Adrenal gland (tissue), 12 donors: ENCODE results near the gene MAP7D2. TPM values are rescaled to one million over a fixed set of nuclear protein-coding genes. Genes with fewer than 3 reads are reported as not detected.

Source experiments
- DNase-seq, 7 donors: peaks; one replicate each; pipeline ENCODE4 v3.0.0-alpha.2; 2019 to 2020
- H3K27ac ChIP-seq, 5 donors: fragments of 200-600 bp; sonication (generic) in 4 of 5; 1 replicate in 3 of 5; 2 replicates in 2 of 5; pipeline versions ENCODE4 v1.5.1 to v1.8.0; 2016 to 2020; ENCODE audit warnings: mild to moderate bottlenecking in 1 of 5
- H3K27me3 ChIP-seq: fragments of 200-600 bp; 2 replicates; pipeline ENCODE4 v1.8.0; 2021
- H3K36me3 ChIP-seq, 2 donors: fragments of 200-600 bp; replicated peaks in 1 of 2; 1 replicate in 1 of 2; 2 replicates in 1 of 2; pipeline versions ENCODE4 v1.5.1 to v1.8.0; 2018 to 2022
- H3K4me1 ChIP-seq, 2 donors: fragments of 200-600 bp; replicated peaks in 1 of 2; 1 replicate in 1 of 2; 2 replicates in 1 of 2; pipeline versions ENCODE4 v1.5.1 to v1.8.0; 2018 to 2021
- H3K4me3 ChIP-seq, 4 donors: fragments of 200-600 bp; sonication (generic) in 3 of 4; one replicate each; pipeline ENCODE4 v1.5.1; 2016 to 2018
- H3K9me3 ChIP-seq, 3 donors: fragments of 200-600 bp; sonication (generic) in 1 of 3; replicated peaks in 1 of 3; 1 replicate in 2 of 3; 2 replicates in 1 of 3; pipeline versions ENCODE4 v1.5.1 to v1.8.0; 2016 to 2021
- CTCF ChIP-seq, 6 experiments: fragments of 450-650 bp in 4 of 6; fragments of 200-600 bp in 2 of 6; sonication (generic) in 1 of 6; IDR thresholded peaks; 1 replicate in 5 of 6; 2 replicates in 1 of 6; pipeline versions ENCODE4 v1.5.1 to v1.8.0; 2016 to 2021; ENCODE audit warnings: antibody characterized with exemption in 6 of 6, mild to moderate bottlenecking in 2 of 6, moderate library complexity in 1 of 6
- POLR2A ChIP-seq, 2 donors: fragments of 450-650 bp; IDR thresholded peaks; one replicate each; pipeline ENCODE4 v1.6.1; 2017; ENCODE audit warnings: antibody characterized with exemption in 2 of 2, mild to moderate bottlenecking in 2 of 2, moderate library complexity in 1 of 2
- WGBS, 4 donors: extraction: QIAGEN DNeasy Blood & Tissue Kit in 2 of 4; methylation state at CpG; one replicate each; pipeline versions ENCODE4 v1.1.5 to v1.1.7; 2013 to 2017; 5-methylcytosine and 5-hydroxymethylcytosine counted together
- intact Hi-C, 2 donors: fragments of 100-400 bp; cut with DNase I; formaldehyde crosslinking; loops; one replicate each; pipeline versions ENCODE4 v1.14.1 to v1.15.0; 2022 to 2023
- polyA plus RNA-seq, 3 donors: library from polyadenylated mRNA; stranded (reverse); fragments of 200-250 nt in 2 of 3; fragments of 350-450 nt in 1 of 3; fragmentation: Illumina TruSeq in 1 of 3; extraction: RNeasy Lipid Tissue Mini Kit (QIAGEN cat#74804) in 1 of 3; gene quantifications; one replicate each; pipeline ENCODE4 v1.2.3, GENCODE V29; 2013 to 2014
- total RNA-seq, 9 donors: library from RNA; depleted of rRNA in 4 of 9; stranded (reverse); fragments of >200 nt in 4 of 9; fragments of 120-200 nt in 1 of 9; fragmentation: NEBNext Ultra II Directional in 1 of 9; extraction: Animal tissue kit (Norgen Biotek cat#: 25700) in 1 of 9; gene quantifications; one replicate each; pipeline versions ENCODE4 v1.1.0 to v1.2.4, GENCODE V29; 2013 to 2023
- donor health status: healthy with polysubstance abuse.
- donor health status: Bipolar disorder and iron deficiency.
- donor health status: DM: yes; HTN: yes; CAD: no.
- donor health status: DM: no; HTN: no; CAD: no.
- donor health status: DM: no; HTN: no; CAD: no.
- donor health status: DM: yes; HTN: yes; CAD: no.

MAP7D2 gene
- total and polyA plus RNA-seq, 12 donors, result 0.25 to 6.0 (median 1.0) TPM

- H3K9me3 ChIP-seq, result no peaks in the 10 kb centered on the region
- intact Hi-C loops, result no loop called here
- no peak overlapping the region for H3K4me3 ChIP-seq
- H3K4me1 ChIP-seq, result no peaks in the 10 kb centered on the region
- WGBS, 4 donors, result 22 to 49% (median 37%) methylated on average over 1 of the region's 1 CpG
- H3K36me3 ChIP-seq, result no peaks in the 10 kb centered on the region
- H3K27ac ChIP-seq, result no peak overlapping the region
- peaks cover 8% of the 10 kb centered on the region for H3K27me3 ChIP-seq
- DNase-seq, result no peak
- TF ChIP-seq POLR2A (IDR thresholded peaks at IDR 0.05) (no peak), CTCF (IDR thresholded peaks at IDR 0.05) (no peak)
Observed at GRCh38 chrX:20061855-20062254, 54.9 kb downstream of the MAP7D2 start.

GRCh38 chrX:20060961-20061748, 55.6 kb downstream of the MAP7D2 start:
- Histone ChIP-seq H3K36me3 (no peaks in the 10 kb centered on the region), H3K4me1 (no peaks in the 10 kb centered on the region), H3K27ac (no peak overlapping the region), H3K9me3 (no peaks in the 10 kb centered on the region), H3K27me3 (peaks cover 8% of the 10 kb centered on the region), H3K4me3 (no peak overlapping the region)
- TF ChIP-seq POLR2A (IDR thresholded peaks at IDR 0.05), result no peak
- TF ChIP-seq CTCF (IDR thresholded peaks at IDR 0.05), result no peak
- DNase-seq, result no peak
- WGBS, 4 donors, result 55 to 100% (median 73%) methylated on average over 1 to 5 of the region's 5 CpGs
- intact Hi-C loops, result no loop called here

- intact Hi-C loops, result no loop called here
- H3K4me3 ChIP-seq, result no peak overlapping the region
- no peak for DNase-seq
- H3K4me1 ChIP-seq, result no peaks in the 10 kb centered on the region
- H3K9me3 ChIP-seq, result no peaks in the 10 kb centered on the region
- TF ChIP-seq CTCF (IDR thresholded peaks at IDR 0.05) (no peak), POLR2A (IDR thresholded peaks at IDR 0.05) (no peak)
- H3K27ac ChIP-seq, result no peak overlapping the region
- no peaks in the 10 kb centered on the region for H3K36me3 ChIP-seq
- H3K27me3 ChIP-seq, result peaks cover 8% of the 10 kb centered on the region
- WGBS, 4 donors, result 70 to 82% (median 76%) methylated on average over 5 of the region's 5 CpGs
Observed at GRCh38 chrX:20059467-20060128, 57.1 kb downstream of the MAP7D2 start.

GRCh38 chrX:20057479-20057878, 59.2 kb downstream of the MAP7D2 start:
- 77 to 91% (median 86%) methylated on average over 4 of the region's 4 CpGs for WGBS, 4 donors
- intact Hi-C loops, result no loop called here

More at GRCh38 chrX:20057479-20057878, 59.2 kb downstream of the MAP7D2 start:
- DNase-seq, result no peak
- no peak overlapping the region for H3K4me3 ChIP-seq
- H3K9me3 ChIP-seq, result no peaks in the 10 kb centered on the region
- H3K27me3 ChIP-seq, result peaks cover 8% of the 10 kb centered on the region
- no peak overlapping the region for H3K27ac ChIP-seq
- H3K36me3 ChIP-seq, result no peaks in the 10 kb centered on the region
- TF ChIP-seq POLR2A (IDR thresholded peaks at IDR 0.05) (no peak), CTCF (IDR thresholded peaks at IDR 0.05) (no peak)
- no peaks in the 10 kb centered on the region for H3K4me1 ChIP-seq
